RWPE1 (cell line): ENCODE results near the gene REELD1.
A peak's percentile ranks its signal among the peaks of the same experiment; 100 is the strongest.

ENCODE experiments used
- CTCF ChIA-PET: fragments of 350-600 bp; sonication (Branson Sonifier 250); formaldehyde crosslinking; extraction: SDS; loops from one replicate; lab custom pipeline; 2021; lab: Yijun Ruan, JAX
- POLR2A ChIA-PET: fragments of 400-600 bp; formaldehyde crosslinking; extraction: SDS; loops from one replicate; lab custom pipeline; 2020; ENCODE audit warnings: antibody characterized with exemption; ENCODE audit not compliant: low non-redundant PET; lab: Yijun Ruan, JAX
- DNase-seq: peaks from one replicate; pipeline ENCODE4 v3.0.0; 2012; ENCODE audit warnings: low spot score
- H3K27ac ChIP-seq: fragments of 450-650 bp; 2 replicates; pipeline ENCODE4 v1.5.1; 2017
- TF ChIP-seq, protein P1 (sequence below): fragments of 450-650 bp; conservative IDR thresholded peaks from 2 replicates; pipeline ENCODE4 v1.5.1; 2017; ENCODE audit warnings: low read depth, mild to moderate bottlenecking

The REELD1 gene

DNA sequence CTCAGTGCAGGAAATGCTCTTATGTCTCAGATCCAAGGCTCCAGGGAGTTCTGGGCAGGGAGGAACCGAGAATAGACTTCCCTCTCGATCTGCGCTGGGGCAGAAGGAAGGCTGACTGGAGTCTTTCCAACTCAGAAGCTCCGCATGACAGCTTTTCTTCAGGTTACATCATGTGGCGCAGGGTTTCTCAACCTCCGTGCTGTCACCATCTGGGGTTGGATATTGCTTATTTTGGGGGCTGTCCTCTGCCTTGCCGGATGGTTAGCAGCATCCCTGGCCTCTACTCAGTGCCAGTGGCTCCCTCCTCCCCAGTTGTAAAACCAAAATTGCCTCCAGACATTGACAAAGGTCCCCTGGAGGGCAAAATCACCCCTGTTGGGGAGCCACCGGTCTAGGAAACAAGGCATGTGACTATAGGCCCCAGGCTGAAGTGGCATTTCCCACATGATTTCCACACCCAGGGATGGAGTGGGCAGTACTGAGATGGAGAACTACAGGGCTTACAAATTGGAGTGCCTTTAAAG, 21.4 kb downstream of the REELD1 start:
- POLR2A ChIA-PET: no interaction called here
- TF ChIP-seq, protein P1, sequence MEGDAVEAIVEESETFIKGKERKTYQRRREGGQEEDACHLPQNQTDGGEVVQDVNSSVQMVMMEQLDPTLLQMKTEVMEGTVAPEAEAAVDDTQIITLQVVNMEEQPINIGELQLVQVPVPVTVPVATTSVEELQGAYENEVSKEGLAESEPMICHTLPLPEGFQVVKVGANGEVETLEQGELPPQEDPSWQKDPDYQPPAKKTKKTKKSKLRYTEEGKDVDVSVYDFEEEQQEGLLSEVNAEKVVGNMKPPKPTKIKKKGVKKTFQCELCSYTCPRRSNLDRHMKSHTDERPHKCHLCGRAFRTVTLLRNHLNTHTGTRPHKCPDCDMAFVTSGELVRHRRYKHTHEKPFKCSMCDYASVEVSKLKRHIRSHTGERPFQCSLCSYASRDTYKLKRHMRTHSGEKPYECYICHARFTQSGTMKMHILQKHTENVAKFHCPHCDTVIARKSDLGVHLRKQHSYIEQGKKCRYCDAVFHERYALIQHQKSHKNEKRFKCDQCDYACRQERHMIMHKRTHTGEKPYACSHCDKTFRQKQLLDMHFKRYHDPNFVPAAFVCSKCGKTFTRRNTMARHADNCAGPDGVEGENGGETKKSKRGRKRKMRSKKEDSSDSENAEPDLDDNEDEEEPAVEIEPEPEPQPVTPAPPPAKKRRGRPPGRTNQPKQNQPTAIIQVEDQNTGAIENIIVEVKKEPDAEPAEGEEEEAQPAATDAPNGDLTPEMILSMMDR: no peak
- no peak overlapping the region for H3K27ac ChIP-seq
- CTCF ChIA-PET: no interaction called here
- no peak for DNase-seq

DNA sequence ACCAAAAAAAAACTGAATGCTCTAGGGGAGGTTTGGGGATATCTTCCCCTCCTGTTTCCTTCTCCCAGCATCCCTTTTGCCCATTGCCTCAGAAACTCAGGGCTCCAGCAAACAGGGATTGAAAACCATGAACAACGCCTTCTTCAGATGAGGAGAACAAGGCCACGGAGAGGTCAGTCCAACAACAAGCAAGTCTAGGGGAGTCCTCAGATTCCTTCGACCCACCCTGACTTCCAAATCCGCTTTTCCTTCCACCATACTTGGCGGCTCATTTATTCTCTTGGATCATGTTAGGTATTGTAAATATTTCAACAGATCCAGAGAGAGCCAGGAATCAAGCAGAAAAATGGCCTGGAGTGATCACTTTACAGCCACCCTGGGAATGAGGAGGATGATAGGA, 21.9 kb downstream of the REELD1 start:
- POLR2A ChIA-PET: no interaction called here
- TF ChIP-seq, protein P1: no peak
- H3K27ac ChIP-seq: no peak overlapping the region
- DNase-seq: no peak
- CTCF ChIA-PET: no interaction called here

DNA sequence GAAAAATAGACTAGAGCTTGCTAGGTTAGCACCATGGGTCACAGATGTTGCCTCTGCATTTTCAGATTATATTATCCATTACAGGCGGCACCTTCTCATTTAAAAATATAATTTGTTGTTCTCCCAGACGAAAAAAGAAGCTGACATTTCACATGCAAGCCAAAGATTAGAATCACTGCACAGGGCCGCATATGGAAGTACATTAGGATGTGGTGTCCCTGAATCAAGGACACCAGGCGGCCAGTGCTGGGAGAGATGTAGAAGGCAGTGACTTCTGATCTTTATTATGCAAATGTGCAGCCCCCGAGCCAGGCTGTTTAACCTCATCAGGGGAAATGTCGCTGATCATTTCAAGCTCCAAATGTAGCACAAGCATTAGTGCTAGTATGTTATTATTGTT, 22.8 kb downstream of the REELD1 start:
- CTCF ChIA-PET: interaction anchor here (0.5 kb wide), 1 partner anchor 80 kb away, joined by 5 read pairs; no protein-coding TSS in a partner anchor
- TF ChIP-seq, protein P1: no peak
- H3K27ac ChIP-seq: no peak overlapping the region
- POLR2A ChIA-PET: no interaction called here
- DNase-seq: no peak

DNA sequence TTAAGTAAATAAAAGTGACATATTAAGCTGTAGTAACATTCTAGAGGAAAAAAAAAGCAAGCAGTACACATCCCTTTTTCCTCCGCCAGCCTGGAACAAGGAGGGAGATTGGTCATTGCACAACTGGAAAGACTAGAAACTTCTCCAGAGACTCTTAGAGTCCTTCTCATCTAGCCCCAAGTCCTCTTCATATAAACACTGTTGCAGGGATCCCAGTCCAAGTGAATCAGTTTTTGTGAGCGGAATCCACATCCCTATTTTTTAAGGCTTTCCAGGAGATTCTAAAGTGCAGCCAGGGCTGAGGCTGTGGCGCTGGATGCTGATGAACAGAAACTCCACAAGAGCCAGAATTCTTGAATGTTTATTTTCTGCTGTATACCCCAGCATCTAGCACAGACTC, 23.8 kb downstream of the REELD1 start:
- ChIA-PET POLR2A (no interaction called here), CTCF (no interaction called here)
- H3K27ac ChIP-seq: no peak overlapping the region
- TF ChIP-seq, protein P1: no peak
- DNase-seq: no peak

DNA sequence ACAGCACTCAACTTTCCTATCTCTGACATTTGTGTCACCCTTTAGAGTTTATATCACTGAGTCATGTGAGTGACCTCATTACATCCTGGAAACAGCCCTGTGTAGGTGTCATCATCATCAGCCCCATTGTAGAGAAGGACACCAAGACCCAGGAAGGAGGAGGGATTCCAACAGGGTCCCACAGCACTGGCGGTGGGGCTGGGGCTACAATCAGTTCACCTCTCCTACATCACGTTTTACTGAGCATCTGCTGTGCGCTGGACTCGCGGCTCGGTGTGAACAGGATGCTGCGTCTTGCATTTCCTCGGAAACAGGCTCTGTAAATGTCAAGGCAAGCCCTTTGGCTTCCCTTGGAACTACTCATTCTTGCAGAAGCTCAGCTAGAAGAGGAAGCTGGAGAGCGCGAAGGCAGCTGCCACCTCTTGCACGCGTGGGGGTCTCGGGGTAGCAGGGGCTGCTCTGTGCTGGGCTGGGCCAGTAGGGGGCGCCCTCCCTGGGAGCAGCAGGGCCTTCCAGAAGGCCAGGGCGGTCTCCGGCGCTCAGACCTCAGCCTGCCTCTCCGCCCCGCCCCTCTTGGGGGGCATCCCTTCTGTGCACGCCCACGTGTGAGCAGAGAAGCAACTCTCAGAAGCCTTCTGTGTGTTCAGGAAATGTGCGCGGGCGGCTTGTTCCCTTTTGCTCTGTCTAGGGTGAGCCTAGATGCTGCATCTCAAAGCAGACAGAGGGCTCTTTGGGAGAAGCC, 29.0 kb downstream of the REELD1 start:
- CTCF ChIA-PET: no interaction called here
- DNase-seq: no peak
- no peak overlapping the region for H3K27ac ChIP-seq
- POLR2A ChIA-PET: no interaction called here
- TF ChIP-seq, protein P1: peak; percentile 23; the same call in 1 of the 2 replicates

DNA sequence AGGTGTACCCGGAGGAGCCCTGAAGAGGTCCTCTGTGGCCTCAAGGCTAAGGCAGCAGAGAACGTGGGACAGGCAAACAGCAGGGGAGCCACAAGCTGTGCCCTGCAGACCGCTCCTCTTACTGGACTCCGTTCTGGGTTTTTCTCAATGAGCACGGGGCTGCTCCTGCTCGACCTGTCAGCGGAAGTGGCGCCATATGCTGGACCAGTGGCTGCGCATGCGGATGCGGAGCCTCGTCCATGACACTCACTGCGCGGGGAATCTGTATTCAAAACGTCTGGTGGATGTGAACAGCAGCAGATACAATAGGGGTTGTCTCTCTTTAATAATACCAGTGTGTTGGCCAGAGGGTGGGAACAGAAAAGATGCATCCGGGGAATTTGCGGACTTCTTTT, 29.5 kb downstream of the REELD1 start:
- TF ChIP-seq, protein P1: no peak
- H3K27ac ChIP-seq: no peak overlapping the region
- POLR2A ChIA-PET: no interaction called here
- DNase-seq: no peak
- CTCF ChIA-PET: interaction anchor here (0.6 kb wide), 1 partner anchor 667 kb away, joined by 4 read pairs; no protein-coding TSS in a partner anchor
